Epithelial cell of esophagus (primary cell): ENCODE results near the gene TIMD4.

Experiments used
- DNase-seq: peaks from one replicate; pipeline ENCODE4 v3.0.0; 2010; ENCODE audit warnings: low read depth
- H3K4me3 ChIP-seq: 2 replicates; pipeline ENCODE4 v1.5.1; 2011; ENCODE audit warnings: mild to moderate bottlenecking, low read length, control low read depth
- TF ChIP-seq, protein P1 (sequence below): IDR thresholded peaks from 2 replicates; pipeline ENCODE4 v1.5.1; 2011; ENCODE audit warnings: low read depth, mild to moderate bottlenecking, low read length, control low read depth, inconsistent platforms; ENCODE audit not compliant: insufficient read depth; ENCODE audit errors: missing control alignments

The TIMD4 gene

DNA sequence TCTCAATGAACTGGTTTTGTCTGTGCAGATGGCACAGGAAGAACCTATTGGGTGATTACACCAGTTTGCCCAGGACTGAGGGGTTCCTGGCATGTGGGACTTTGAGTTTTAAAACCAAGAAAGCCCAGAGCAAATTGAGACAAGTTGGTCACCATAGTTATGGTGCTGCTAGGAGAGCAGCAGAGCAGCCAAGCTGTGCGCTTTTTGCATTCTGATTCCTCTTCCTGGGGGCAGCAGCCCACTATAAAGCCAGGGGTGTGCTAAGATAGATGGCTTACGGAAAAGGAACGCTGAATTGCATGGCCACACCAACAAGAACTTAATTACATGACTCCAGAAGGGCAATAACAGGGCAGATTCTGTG is 49.7 kb downstream of the TIMD4 start:
- TF ChIP-seq, protein P1, sequence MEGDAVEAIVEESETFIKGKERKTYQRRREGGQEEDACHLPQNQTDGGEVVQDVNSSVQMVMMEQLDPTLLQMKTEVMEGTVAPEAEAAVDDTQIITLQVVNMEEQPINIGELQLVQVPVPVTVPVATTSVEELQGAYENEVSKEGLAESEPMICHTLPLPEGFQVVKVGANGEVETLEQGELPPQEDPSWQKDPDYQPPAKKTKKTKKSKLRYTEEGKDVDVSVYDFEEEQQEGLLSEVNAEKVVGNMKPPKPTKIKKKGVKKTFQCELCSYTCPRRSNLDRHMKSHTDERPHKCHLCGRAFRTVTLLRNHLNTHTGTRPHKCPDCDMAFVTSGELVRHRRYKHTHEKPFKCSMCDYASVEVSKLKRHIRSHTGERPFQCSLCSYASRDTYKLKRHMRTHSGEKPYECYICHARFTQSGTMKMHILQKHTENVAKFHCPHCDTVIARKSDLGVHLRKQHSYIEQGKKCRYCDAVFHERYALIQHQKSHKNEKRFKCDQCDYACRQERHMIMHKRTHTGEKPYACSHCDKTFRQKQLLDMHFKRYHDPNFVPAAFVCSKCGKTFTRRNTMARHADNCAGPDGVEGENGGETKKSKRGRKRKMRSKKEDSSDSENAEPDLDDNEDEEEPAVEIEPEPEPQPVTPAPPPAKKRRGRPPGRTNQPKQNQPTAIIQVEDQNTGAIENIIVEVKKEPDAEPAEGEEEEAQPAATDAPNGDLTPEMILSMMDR, result no peak

DNA sequence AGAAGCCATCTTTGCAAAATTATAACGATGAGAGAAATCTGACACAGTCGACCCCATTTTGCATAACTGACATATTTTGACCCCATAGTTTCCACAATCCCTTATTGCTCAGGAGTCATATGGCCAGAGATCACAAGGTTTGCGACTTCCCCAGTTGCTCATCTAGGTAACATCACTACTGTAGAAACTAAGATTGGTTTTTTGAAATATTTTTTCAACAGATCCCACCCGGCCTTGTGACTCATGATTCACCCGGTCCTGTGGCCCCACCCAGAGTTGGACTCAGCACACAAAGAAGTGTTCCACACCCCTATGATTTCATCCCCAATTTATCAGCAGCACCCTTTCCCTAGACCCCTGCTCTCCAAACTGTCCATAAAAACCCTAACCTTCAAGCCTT is 50.2 kb downstream of the TIMD4 start:
- DNase-seq, result no peak
- H3K4me3 ChIP-seq, result no peak overlapping the region
- TF ChIP-seq, protein P1, result no peak

More for the DNA sequence above, 49.7 kb downstream of the TIMD4 start:
- DNase-seq, result no peak
- H3K4me3 ChIP-seq, result no peak overlapping the region

DNA sequence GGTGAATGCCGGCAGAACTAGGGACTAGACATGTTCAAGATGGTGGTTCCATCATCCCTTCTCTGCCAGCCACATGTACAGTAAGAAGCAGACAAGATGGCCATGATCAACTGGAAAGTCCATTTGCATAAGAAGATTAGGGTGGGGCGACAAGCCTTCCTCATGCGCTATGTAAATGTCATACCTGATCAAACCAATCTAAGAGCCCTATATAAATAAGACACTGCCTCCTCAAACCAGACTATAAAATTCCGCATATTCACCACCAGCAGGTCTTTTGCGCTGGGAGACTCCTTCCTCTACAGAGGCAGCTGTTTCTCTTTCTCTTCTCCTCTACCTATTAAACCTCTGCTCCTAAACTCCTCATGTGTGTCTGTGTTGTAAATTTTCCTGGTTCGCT is 53.8 kb downstream of the TIMD4 start:
- DNase-seq, result no peak
- TF ChIP-seq, protein P1, result no peak
- H3K4me3 ChIP-seq, result no peak overlapping the region

DNA sequence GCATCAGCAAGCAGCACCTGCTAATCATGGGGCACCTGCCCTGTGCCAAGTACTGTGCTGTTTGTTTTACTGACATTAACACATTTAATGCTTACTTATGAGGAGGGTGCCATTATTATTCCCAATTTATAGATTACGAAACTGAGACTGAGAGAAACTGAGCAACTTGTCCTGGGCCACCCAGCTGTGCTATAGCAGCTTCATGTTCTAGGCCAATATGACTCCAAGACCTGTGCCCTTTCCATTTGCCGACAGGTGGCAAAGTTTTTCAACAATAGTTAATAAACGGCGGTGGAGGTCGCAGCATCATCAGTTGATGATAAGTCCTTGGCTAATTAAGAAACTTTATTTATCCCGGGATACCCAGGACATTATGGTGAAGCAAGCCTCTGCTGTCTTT is 55.4 kb downstream of the TIMD4 start:
- no peak for DNase-seq
- no peak overlapping the region for H3K4me3 ChIP-seq
- TF ChIP-seq, protein P1, result no peak

DNA sequence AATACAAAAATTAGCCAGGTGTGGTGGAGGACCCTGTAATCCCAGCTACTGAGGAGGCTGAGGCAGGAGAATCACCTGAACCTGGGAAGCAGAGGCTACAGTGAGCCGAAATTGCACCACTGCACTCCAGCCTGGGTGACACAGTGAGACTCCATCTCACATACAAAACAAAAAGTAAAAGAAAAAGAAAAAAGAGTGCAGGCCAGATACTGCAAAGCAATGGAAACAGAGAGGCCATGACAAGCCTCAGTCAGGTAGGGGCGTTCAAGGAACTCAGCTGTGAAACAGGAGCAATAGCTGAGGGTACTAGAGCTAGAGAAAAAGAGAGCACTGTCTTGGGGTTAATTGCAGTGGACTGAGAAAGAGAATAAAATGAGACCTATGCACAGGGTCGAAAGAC is 56.2 kb downstream of the TIMD4 start:
- no peak overlapping the region for H3K4me3 ChIP-seq
- TF ChIP-seq, protein P1, result no peak
- no peak for DNase-seq

DNA sequence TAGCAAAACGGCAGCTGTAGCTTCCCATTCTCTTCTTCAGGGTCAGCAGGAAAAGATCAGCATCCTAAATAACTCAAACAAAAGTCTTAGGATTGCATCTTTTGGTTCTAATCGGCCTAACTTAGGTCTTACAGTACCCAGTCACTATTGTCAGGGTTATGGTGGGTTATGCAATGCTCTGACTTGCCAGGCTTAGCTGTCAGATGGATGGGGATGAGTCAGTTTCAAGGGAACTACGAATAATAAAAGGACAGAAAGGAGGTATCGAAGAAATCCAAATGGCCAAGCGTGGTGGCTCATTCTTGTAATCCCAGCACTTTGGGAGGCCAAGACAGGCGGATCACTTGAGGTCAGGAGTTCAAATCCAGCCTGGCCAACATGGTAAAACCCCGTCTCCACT is 66.5 kb downstream of the TIMD4 start:
- DNase-seq, result peak; percentile 19
- TF ChIP-seq, protein P1, result no peak
- H3K4me3 ChIP-seq, result no peak overlapping the region

DNA sequence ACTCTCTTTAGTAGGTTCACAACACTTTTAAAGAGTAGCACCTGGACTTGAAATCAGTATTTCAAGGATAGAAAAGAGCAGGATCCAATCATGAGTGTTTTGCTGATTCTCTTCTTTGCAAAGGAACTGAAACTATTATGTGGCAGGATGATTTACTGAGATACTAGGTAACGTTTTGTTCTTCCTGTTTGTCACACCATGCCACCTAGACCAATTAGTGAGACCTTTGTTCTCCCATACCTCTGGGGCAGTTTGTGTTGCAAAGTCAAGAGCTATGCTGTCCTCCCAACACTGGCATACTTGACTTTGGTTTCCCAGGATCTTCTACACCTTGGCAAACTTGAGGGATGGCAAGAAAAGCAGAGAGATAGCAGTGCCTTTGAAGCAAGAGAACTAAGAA is 69.5 kb downstream of the TIMD4 start:
- DNase-seq, result no peak
- TF ChIP-seq, protein P1, result no peak
- H3K4me3 ChIP-seq, result no peak overlapping the region
